HG03135 (cell line): ENCODE measurements around the gene FAU.

ENCODE experiments used
- ATAC-seq: cut with Tn5 transposase; IDR thresholded peaks from one replicate; pipeline ENCODE4 v1.9.1; 2021; ENCODE audit warnings: mild to moderate bottlenecking, moderate library complexity; ENCODE audit not compliant: unreplicated experiment

Gene FAU

DNA sequence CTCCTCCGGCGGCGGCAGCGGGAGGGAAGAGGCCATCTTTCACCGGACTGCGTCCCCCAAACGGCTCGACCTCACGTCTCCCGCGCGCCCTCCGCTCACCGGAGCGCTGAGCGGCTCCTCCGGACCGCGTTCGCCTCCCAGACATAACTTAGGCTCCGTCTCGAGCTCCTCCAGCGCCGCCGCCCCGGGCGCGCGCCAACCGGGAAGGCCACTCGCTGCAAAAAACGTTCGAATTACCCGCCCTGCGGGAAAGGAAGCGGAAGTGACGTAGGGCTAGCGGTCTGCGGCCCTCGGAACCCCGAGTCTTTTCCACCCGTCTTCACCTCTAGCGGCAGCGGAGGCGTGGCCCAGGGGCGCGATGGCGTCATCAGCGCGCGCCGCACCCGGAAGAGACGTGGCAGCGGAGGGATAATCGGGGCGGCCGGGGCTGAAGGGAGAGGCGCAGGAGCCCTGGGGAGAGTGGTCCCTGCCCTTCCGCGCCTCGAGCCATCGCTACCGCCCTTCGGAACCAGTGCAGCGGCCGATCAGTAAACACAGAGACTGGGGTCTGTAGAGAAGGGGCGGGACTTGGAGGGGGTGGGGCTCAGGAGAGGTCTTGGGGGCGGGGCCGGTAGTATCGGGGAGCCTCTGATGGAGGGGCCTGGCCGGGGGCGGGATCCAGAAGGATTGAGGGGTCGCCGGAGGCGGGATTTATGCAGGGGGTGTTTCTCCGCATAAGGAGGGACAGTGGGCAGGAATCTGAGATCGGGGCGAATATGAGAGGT lies 37.9 kb downstream of the FAU start, which contains the start of the genes CDCA5 and ZFPL1:
CDCA5 (minus strand) TSS at position 207 of the 764 bp plus-strand sequence; CDS start at position 145, 62 bp downstream.
ZFPL1 (plus strand) TSS at position 389 of the 764 bp plus-strand sequence. CDS start 477 bp downstream, outside the sequence.
- ATAC-seq, result peak; percentile 79

DNA sequence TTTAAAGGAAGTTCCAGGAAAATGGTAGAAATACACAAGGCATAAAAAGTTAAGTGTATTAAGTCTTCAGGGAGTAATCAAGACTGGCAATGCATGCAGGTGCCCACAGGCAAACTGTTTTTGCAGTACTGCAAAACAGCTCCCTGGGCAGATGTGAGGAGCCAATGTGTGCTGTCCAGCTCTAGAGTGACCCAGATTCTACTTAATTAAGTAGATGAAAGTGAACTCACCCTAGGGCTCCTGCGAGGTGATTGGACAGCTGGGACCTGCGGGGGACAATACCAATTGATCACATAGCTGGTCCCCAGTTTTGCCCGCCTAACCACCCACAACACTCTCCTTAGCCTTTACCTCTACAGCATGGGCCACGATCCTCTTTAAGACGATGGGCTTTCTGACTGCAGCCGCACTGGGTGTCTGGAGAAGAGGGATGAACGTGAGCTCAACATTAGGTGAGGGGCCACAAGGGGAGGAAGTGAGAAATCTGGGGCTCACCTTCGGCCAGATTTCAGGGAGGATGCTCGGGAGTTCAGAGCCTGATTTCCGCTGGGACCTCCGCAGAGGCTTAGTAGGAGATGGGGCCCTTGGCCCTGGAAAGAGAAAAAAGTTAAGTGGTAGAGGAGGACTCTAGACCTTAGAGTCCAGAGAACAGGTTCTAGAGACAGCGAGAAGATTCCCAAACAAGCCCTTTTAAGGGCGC lies 38.6 kb downstream of the FAU start:
- ATAC-seq, result peak; percentile 13

DNA sequence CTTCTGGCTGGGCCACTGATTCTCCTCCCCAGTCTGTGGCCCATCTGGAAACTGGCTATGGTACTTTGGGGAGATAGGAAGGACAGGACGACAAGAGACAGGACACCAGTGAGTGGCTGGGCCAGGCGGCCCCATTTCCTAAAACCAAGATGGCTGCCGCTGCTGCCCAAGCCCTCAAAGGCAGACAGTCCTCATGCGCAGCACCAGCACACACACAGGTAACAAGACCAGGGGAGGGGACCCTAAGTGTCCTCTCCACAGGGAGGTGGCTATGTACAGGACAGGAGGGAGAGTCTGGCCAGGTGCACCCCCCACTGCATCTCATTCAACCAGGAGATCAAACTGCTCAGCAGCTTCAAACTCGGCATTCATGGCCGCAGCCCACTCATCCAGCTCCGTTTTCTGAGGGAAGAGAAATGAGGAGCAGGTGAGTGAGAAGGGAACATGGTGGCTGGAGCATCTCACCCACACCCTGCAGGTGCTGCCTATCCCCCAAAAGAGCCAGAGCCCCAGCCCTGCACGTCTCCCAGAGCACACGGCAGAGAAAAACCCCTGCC lies 43.1 kb downstream of the FAU start:
- ATAC-seq, result no peak

DNA sequence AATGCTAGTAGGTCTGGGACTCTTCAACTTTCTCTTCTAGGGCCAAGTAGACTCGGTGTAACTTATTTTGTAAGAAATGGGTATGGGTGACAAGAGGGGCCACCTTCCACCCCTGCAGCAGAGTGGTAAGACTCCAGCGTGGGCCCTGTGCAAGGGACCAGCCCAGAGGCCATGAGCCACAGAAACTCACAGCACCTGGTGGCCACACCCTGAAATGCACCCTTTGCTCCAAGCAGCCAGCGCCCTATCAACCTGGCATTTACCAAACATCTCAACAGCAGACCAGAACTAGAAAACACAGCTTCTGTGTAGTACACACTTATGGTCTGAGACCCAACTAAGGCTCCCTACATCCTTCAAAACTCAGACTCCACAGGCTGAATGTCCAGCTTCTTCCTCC lies 43.8 kb downstream of the FAU start:
- ATAC-seq, result no peak

DNA sequence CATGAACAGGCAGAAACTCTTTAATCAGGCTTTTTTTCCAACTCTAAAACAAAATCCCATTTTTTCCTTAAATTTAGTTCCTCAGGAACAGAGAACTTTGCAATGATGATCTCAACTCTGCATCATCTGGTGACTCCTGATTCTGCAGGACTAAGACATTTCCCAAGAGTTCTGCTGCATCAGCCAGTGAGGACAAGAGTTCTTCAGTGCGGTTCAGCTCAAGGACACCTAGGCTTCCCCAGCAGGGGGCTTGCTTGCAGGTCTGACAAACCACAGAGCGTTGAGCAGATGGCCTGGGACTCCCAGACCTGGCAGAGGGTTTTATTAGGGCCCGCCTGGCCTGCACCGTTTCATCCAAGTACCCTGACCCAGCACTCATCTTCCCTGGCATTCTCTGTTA lies 44.5 kb downstream of the FAU start:
- no peak for ATAC-seq

DNA sequence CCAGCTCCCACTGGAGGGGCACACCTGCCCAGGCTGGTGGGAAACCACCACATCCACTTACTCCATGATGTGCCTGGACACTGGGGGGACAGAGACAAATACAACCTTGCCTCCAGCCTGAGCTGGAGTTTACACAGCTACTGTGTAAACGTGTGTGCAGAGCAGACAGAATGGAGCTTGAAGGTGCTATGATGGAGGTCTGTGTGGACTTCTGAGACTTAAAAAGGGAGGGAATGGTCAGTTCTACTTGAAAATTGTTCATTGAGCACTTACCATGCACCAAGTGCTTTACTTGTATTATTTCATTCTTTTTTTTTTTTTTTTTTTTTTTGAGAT lies 49.3 kb downstream of the FAU start:
- ATAC-seq, result no peak

DNA sequence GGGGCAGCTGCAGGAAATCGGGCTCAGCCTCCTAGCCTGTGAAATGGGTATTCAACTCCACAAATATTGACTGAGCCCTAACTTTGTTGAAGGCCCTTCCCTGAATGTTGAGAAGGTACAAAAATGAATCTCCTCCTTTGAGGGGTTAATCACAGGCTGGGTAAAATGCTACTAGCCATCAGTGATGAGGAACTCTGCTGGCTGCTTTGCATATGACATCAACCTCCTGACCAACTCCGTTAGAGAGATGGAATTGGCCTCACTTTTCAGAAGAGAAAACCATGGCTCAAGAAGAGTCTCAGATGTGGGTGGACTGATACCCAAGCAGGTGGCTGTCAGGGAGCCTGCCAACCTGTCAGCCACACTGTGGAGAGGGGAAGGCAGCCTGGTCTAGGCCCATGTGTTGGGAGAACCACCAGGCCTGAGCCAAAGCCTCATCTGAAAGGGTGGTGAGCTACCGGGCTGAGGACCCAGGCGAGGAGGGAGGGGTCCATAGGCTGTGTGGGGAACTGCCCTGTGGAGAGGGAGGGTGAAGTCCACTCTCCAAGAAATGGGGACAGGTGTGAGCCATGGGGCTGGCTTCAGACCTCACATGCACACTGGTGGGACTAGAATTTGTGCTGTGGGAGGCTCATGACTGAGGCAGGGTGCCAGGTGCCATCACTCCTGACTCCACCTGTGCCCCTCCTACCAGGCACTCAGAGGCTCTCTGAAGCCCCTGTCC lies 49.9 kb downstream of the FAU start:
- no peak for ATAC-seq
